HG02973 (cell line): ENCODE results near the gene HIP1.
"Not testable (repeated sequence)": the region's sequence is repeated elsewhere in the genome, so short reads cannot be mapped to it uniquely, and the experiment has no call there.

ENCODE experiments used
- ATAC-seq: cut with Tn5 transposase; IDR thresholded peaks from one replicate; pipeline ENCODE4 v1.9.1; 2021; ENCODE audit warnings: moderate library complexity; ENCODE audit not compliant: unreplicated experiment

HIP1 gene

DNA sequence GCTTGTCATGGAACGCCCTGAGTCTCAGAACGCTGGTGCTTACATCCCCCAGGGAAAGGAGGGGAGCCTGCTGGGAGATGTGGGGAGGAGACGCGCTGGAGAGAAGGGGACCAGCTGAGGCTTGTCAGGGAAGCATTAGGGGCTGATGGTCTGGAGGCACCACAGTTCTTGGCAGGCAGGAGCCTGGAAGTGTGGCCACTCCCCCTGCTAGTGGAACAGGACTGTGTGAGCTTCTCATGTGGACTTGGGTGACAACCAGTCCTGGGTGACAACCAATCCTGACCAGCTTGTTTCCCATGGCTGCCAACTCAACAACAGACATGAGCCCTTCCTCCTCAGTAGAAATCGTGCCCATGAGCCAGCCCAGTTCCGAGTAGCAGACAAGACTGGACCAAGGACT lies 158.8 kb downstream of the HIP1 start:
- no peak for ATAC-seq

DNA sequence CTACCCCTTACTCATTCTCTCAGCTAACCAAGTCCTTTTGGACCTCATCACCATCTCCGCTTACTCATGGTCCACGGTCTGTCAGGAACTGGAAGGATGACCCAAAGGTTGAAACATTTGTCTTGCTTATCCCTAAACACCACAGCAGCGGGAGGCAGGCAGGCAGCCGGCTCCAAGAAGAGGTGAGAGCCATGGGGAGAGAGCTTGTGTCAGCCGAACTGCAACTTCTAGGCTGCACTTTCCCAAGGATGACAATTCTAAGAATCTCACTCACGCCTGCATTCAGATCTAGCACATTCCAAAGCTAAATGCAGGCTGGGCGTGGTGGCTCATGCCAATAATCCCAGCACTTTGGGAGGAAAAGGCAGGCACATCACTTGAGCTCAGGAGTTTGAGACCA lies 160.7 kb downstream of the HIP1 start:
- no peak for ATAC-seq

DNA sequence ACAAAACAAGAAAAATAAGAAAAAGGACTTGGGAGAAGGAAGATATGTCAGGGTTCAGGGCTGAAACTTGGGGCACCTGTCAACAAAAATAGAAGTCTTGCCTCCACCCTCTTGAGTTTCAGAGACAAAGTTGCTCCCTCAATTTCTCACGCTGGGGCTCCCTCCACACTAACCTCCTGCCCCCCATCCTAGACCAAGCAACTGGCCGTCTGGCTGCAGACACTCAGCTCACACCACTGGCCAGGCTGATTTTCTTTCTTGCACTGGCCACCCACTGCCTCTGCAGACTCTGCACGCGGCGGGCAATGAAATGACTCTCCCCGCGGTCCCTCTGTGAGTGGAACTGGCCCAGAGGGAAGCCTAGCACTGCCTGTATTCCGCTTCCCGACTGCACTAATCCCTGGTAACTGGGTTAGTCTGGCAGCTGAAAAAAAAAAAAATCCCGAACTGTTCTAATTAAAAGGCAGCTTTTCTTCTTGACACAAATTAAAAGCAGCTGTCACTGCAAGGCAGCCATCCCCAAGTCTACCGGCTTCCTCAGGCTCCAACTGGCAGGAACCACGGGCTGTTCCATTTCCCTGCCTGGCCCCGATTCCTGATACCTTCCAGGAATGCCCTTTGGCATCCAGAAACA lies 163.1 kb downstream of the HIP1 start:
- ATAC-seq = no peak

DNA sequence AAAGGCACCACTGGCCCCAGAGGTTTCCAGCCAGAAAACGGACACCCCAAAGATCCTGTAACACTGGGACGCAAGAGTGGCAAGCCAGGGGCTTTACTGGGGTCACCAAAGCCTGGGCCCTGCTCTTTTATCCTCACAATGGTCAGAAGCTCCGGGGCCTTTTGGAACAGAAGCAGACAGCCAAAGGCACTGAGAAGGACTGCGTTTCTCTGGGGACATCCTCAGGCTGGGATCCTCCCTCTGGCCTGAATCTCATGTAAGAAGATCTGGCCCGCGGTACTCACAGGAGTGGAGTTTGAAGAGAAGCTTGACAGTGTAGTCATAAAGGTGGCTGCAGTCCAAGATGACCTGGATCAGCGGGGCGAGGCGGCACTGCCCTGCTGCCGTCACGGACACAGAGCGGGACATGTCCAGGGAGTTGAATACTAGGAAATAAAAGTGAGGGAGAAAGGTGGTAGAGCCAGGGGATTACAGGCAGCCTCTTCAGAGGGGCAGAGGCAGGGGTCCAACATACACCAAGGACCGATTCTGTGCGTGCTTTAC lies 165.2 kb downstream of the HIP1 start:
- ATAC-seq = no peak

DNA sequence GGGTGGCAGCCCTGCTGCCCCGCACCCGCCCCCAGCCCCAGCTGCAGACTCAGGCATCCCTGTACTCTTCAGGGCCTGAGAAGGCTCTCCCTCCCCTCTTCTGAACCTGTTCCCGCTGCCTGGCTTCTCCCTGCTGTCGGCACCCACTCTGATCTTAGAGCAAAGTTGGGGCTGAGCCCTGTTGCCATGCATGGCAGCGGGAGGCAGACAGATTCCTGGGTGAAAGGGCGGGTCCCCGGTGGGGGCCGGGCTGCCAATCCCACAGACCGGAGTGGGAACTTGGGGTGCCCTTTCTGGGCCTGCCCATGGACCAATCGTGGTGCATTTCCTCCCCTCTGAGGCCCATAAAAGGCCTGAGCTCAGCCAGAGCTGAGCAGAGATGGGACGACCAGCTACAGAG lies 165.9 kb downstream of the HIP1 start:
- no peak for ATAC-seq

DNA sequence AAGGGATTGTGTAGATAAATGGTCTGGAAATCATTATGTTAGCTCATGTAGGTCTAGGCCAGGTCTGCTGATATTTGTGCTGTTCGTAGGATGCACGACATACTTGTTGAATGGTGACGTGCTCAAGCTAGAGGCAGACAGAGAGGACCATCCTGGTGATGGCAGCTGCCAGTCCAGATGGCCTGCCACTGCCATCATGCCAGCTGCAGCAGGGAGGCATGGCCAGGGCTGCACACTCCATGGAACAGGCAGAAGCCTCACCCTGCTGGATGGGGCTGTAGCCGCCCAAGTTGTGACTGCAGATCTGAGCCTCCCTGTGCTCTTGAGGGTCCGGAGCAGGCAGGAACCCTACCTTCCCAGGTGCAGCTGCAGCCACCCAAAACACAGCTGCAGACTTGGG lies 166.3 kb downstream of the HIP1 start:
- no peak for ATAC-seq

DNA sequence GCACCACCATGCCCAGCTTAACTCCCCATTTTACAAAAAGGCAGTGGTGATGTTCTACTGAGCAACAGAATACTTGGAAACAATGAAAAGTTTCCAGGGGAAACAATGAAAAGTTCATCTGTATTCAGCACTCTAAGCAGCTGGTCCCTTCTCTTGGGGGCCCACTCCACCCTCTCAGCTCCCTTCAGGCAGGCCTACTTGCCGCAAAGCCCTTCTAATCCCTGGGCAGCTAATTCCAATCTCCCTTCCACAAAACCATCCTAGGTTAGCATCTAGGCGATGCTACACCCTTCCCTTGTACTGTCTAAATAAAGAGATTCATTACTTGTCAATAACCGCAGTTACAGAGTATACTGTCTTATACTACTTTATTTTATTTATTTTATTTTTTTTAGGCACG lies 167.5 kb downstream of the HIP1 start:
- no peak for ATAC-seq

DNA sequence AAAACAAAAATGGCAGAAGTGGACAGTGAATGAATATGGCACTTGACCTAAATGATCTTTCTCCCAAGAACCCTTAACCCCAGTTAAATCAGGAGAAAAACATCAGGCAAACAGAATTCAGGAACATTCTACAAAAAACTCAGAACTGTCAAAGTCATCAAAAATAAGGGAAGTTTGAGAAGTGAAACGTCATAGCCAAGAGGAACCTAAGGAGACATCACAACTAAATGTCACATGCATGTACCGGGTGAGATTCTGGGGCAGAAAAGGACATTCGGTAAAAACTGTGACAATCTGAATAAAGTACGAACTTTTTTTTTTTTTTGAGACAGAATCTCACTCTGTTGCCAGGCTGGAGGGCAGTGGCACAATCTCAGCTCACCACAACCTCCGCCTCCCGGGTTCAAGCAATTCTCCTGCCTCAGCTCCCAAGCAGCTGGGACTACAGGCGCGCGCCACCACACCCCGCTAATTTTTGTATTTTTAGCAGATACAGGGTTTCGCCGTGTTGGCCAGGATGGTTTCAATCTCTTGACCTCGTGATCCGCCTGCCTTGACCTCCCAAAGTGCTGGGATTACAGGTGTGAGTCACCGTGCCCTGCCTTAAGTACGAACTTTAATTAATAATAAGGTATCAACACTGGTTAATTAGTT lies 169.0 kb downstream of the HIP1 start:
- not testable (repeated sequence) for ATAC-seq

DNA sequence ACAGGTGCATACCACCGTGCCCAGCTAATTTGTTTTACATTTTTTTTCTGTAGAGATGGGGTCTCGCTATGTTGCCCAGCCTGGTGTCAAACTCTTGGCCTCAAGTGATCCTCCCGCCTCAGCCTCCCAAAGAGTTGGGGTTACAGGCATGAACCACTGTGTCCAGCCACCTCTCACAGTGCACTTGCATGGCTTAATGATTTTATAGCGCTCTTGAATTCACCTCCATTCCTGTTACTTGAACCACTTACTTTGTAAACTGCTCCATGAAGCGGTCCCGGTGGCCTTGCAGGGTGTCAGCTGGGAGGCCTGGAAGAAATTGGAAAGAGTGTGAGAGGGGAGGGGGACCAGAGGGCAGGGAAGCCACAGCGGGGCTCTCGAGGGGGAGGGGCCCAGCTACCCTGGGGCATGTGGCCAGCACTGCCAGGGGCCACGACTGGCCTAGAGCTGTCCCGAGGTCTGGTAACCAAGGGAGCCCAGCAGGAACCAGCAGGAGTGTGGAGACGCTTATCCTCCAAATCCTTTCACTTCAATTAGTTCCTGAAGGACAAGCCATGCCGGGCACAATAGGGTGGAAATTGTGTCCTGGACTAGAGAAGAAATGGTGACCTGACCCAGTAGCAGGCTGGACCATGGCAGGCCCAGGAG lies 170.7 kb downstream of the HIP1 start:
- no peak for ATAC-seq

DNA sequence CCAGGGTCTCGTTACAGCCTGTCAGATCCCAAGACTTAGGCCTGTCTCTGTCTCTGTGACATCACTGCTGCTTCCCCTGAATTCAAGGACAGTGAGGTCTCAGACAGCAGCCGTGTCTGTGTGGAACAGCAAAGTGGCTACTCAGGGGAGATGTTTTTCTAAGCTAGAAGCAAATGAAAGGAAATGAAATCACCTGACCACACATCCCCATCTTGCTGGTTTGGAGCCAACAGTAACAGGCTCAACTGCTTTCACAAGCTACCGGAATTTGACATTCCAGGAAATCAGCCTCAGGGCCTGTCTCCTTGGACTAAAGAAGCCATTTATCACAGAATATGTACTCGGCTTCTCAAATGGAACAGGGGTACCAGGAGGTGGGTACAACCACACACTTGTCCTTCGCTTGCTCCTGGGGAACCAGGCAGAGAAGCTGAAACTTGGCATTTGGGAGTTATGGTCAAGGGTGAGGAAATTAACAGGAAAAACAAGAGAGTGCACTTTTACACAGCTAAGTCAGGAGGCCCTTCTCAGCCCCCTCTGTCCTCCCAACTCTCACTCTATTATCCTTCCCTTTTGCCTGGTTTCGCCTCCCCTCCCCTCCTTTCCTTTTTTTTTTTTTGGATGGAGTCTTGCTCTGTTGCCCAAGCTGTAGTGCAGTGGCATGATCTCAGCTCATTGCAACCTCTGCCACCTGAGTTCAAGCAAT lies 173.5 kb downstream of the HIP1 start:
- ATAC-seq = no peak

DNA sequence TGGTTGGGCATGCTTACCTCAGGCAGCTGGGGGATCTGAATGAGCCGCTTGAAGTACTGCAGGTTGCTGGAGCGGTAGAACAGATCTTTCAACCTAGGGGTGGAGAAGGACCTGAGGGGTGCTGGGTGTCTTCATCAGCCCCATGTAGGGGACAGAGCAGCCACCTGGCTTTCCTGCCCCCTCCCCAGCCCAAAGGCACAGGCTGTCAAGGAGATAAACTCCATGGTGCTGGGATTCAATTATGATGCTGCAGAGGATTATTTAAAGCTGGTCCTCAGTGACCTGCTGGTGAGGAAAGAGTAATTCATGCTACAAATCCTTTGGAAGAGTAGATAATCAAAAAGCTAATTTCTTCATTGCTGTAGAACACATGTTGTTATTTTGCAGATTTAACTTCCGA lies 175.6 kb downstream of the HIP1 start:
- no peak for ATAC-seq

DNA sequence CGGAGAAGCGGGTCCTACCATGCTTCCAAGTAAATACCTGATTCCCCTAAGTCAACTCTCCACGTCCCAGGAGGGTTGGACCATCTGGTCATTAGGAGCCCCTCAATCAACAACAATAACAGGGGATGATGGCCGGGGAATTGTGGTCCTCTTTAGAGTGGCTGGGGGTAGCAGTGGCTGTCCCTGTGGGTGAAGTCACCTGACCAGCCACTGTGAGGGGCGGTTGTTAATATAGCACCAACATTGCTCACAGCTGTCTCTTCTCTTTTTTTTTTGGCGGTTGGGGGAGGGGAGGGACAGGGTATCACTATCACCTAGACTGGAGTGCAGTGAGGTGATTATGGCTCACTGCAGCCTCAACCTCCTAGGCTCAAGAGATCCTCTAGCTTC lies 178.8 kb downstream of the HIP1 start:
- ATAC-seq = no peak

DNA sequence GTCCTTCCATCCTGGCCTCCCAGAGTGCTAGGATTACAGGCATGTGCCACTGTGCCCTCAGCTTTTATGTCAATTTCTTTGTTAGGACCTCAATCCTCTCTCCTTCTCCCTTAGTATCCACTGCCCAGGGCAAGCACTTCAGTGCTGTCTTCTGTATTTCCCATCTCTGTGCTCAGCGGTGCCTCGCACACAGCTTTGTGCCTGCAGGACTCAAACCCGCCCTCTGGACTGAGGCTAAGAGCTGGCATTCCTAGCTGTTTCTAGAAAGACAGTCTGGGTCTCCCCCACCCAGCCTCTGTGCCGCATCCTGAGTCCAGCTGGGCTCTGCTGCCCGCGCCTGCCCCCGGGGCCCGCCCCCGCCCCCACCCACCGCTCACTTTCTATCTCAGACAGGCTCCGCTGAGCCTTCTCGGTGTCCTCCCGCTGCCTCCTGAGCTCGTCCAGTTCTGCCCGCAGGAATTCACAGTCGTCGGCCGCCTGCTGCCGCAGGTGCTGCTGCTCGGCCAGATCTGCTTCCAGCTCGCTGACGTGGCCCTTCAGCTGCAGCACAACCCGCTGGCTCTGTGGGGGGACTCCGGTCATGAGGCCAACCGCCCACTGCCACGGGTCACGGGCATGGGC lies 179.3 kb downstream of the HIP1 start:
- no peak for ATAC-seq

DNA sequence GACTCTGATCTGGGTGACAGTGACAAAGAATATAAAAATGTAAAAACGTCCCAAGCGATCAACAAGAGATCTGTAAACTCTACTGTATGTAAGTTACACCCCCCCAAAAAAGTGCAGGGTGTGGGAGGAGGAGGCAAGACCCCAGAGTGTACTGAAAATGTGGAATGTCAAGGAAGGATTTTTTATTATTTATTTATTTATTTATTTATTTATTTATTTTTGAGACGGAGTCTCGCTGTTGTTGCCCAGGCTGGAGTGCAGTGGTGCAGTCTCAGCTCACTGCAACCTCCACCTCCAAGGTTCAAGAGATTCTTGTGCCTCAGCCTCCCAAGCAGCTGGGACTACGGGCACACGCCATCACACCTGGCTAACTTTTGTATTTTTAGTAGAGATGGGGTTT lies 181.9 kb downstream of the HIP1 start:
- not testable (repeated sequence) for ATAC-seq

DNA sequence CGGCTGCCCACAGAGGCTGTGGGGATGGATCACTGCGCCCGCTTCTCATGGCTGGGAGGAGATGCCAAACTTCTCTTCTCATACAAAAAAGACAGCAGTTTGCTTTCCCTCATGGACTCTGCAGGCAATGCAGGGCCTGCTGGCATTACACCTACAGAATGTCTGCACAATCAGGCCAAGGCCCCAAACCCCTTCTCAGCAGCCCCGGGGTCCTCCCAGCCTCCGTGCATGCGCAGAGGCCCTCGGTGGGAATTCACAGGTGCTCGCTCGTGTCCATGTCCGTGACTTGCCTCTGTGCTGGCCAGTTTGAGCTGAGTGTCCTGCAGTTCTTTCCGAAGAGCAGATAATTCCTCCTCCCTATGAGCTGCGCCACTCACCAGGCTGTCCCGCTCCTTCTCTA lies 183.0 kb downstream of the HIP1 start:
- no peak for ATAC-seq

DNA sequence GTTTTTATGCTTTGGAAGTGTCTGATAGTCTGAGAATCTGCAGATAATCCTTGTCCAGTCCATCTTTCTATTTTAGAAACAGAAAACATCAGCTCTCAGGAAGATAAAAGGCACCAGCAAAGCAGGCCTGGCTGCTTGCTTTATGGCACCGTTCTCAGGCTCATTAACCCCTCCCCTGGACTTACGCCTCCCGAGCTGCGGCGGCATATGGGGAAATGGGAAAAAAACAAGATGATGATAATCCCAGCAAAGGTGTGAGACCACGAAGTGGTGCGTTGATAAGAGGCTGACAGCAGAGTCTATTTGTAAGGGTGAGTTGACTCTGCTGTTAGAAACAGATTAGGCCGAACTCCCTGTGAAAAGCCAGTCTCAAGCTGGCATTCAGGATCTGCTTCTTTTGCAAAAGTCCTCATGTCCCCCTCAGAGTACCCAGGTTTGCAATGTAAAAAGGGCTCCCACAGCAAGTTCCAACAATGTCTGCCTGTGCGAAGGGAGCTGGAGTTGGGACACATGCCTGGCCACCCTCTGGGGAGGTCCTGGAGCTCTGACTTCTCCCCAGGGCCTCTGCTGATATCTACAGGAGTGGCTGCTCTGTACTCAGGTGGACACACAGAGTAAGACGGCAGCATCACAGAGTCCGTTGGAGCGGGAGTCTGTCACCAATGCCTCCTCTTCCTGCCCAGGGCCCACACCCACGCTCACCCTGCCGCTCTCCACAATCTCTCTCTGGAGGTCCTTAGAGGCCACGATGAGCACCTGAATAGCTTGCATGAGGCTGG lies 192.3 kb downstream of the HIP1 start:
- ATAC-seq = no peak

DNA sequence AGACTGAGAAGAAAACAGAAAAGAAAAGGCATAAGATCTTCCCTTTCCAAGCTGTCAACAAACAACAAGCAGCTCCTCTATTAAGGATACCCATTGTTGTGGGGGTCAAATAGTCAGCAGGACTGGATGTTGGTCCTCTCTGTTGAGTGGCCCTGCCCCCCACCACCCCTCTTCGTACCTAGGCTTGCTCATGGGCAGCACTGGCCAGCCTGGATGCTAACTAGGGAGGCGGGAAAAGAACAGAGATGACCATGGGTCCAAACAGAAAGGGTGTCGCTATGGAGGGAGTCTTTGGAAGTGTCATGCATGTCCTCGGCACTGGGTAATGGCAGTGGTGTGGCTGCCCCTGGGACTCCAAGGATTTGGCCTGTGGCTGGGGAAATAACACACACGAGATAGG lies 201.0 kb downstream of the HIP1 start:
- no peak for ATAC-seq

DNA sequence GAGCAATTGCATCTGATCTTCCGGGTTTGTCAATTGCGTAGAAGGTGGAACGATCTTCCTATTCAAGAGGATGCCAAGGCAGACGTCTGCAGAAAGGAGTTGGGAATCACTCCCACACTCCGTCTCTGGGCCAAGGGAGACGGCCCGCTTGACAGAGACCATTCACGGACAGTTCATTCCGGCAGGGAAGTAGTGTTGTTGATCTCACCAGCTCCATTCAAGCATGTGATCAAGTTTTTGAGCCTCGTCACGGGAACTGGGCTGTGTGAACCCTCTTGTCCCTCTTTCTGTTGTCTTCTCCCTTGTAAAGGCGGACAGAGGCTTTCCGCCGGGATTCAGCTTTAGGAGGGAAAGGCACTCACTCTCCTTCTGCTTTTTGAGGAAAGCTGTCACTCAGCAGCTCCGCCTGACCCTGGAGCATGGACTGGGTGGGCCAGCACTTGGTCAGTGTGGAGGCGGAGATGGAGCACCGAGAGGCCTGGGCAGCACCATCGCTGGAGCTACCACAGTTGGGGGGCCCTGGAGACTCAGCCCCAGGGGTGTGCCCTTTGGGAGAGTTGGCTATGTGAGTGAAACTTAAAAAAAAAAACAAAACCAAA lies 201.7 kb downstream of the HIP1 start:
- ATAC-seq = no peak

DNA sequence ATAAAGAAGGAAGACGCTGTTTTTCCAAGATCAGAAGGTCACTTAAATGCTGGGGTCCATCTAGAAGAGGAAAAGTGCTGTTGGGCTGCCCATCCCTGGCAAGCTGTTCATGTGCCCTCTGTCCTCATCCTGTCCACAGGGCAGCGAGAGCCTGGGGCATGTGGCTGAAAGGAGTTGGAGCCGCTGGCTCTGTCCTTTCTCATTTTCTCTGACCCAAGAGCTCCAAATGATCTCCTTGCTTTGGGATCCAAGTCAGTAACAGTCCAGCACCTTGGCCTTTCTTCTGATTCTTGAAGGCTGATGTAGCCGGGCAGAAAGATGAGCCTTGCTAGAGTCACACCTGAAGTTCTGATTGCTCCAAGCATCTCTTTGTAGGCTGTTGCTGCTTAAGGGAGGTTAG lies 202.2 kb downstream of the HIP1 start:
- ATAC-seq = no peak

DNA sequence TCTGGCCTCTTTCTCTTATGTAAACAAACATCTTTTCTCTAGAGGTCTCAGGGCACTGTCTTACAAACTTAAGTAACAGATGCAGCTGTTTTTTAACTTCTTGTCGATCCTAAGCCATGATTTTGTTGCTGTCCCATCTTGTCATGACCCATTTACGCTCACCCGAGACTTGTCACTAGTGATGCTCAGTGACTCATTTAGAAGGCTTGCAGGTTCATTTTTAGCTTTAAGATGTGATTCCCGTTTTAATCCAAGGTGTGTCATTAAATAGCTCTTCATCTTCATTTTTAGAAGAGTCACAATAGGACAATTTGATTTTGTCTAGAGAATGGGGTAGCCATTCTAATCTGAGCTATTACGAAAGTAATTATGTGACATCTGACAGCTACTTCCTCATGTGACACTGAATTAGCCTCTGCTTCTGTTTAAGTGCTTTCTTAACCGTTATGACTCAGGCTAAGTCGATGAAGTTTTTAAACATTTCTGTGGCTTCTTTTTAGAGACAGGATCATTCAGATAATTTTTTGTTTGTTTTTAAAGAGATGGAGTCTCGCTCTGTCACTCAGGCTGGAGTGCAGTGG lies 203.9 kb downstream of the HIP1 start:
- ATAC-seq = peak; percentile 82
